HepG2 (cell line): Measurements from ENCODE around the gene SLC17A8. TPM values are rescaled to one million over a fixed set of nuclear protein-coding genes. Genes with fewer than 3 reads are reported as not detected.
A peak's percentile ranks its signal among the peaks of the same experiment; 100 is the strongest.

ENCODE experiments used
- AKAP8 ChIP-seq: sonication (generic); formaldehyde crosslinking; IDR thresholded peaks from 2 replicates; pipeline ENCODE4 v1.5.1; 2020; ENCODE audit warnings: mild to moderate bottlenecking, missing genetic modification reagents
- CREB1 ChIP-seq, 2 experiments: fragments of 450-650 bp in 1 of 2; IDR thresholded peaks; 2 replicates each; pipeline ENCODE4 v1.6.1; 2016 to 2017; ENCODE audit warnings: control low read depth in 1 of 2, mild to moderate bottlenecking in 1 of 2, missing compliant biosample characterization in 1 of 2, missing genetic modification characterization in 1 of 2
- EED ChIP-seq: sonication (generic); formaldehyde crosslinking; IDR thresholded peaks from 2 replicates; pipeline ENCODE4 v1.5.0; 2020; ENCODE audit warnings: mild to moderate bottlenecking, missing genetic modification reagents
- FOXC1 ChIP-seq: sonication (generic); formaldehyde crosslinking; IDR thresholded peaks from 2 replicates; pipeline ENCODE4 v1.8.0; 2022; ENCODE audit warnings: mild to moderate bottlenecking, missing genetic modification reagents, borderline replicate concordance
- ZBTB46 ChIP-seq: sonication (generic); formaldehyde crosslinking; IDR thresholded peaks from 2 replicates; pipeline ENCODE4 v1.4.0; 2020; ENCODE audit warnings: mild to moderate bottlenecking, missing genetic modification reagents, borderline replicate concordance
- ZNF329 ChIP-seq: sonication (generic); formaldehyde crosslinking; IDR thresholded peaks from 2 replicates; pipeline ENCODE4 v1.9.0; 2021; ENCODE audit warnings: low read depth, mild to moderate bottlenecking, missing genetic modification reagents
- ZNF512B ChIP-seq: sonication (generic); formaldehyde crosslinking; IDR thresholded peaks from 2 replicates; pipeline ENCODE4 v1.5.1; 2020; ENCODE audit warnings: missing genetic modification reagents, mild to moderate bottlenecking, borderline replicate concordance
- polyA plus RNA-seq, 8 experiments: library from polyadenylated mRNA; depleted of rRNA in 3 of 8; stranded (reverse) in 7 of 8; unstranded in 1 of 8; fragments of >200 nt; fragmentation: Illumina TruSeq in 4 of 8; extraction: Trizol in 4 of 8; gene quantifications; 2 replicates each; pipeline versions ENCODE4 v1.2.1 to v1.2.3, GENCODE V29; 2011 to 2016; ENCODE audit warnings: low read depth in 4 of 8, missing spikeins in 1 of 8, mixed read lengths in 1 of 8; ENCODE audit not compliant: insufficient read depth in 1 of 8
- total RNA-seq, 5 experiments: library from RNA; depleted of rRNA; stranded (reverse); fragments of >200 nt; fragmentation: Illumina TruSeq; extraction: Trizol; gene quantifications; 2 replicates each; pipeline ENCODE4 v1.2.3, GENCODE V29; 2016; ENCODE audit warnings: low read depth in 1 of 5
- TF ChIP-seq, protein P1 (sequence below): sonication (generic); formaldehyde crosslinking; IDR thresholded peaks from 2 replicates; pipeline ENCODE4 v1.9.0; 2021; ENCODE audit warnings: missing genetic modification reagents, borderline replicate concordance
- TF ChIP-seq, protein P2 (sequence below): sonication (generic); formaldehyde crosslinking; IDR thresholded peaks from 2 replicates; pipeline ENCODE4 v1.4.0; 2020; ENCODE audit warnings: mild to moderate bottlenecking, missing genetic modification reagents
- TF ChIP-seq, protein P3 (sequence below): sonication (generic); formaldehyde crosslinking; IDR thresholded peaks from 2 replicates; pipeline ENCODE4 v1.9.0; 2022; ENCODE audit warnings: low read depth, missing genetic modification reagents

The SLC17A8 gene
- total and polyA plus RNA-seq, 2 of the 13 experiments (the other 11 are each of a cell fraction or from before 2014, with no cell fraction given), result 0.07 to 0.15 TPM

GRCh38 chr12:100437038-100437841 lies 80.4 kb downstream of the SLC17A8 start (continued):
- TF ChIP-seq, protein P1, sequence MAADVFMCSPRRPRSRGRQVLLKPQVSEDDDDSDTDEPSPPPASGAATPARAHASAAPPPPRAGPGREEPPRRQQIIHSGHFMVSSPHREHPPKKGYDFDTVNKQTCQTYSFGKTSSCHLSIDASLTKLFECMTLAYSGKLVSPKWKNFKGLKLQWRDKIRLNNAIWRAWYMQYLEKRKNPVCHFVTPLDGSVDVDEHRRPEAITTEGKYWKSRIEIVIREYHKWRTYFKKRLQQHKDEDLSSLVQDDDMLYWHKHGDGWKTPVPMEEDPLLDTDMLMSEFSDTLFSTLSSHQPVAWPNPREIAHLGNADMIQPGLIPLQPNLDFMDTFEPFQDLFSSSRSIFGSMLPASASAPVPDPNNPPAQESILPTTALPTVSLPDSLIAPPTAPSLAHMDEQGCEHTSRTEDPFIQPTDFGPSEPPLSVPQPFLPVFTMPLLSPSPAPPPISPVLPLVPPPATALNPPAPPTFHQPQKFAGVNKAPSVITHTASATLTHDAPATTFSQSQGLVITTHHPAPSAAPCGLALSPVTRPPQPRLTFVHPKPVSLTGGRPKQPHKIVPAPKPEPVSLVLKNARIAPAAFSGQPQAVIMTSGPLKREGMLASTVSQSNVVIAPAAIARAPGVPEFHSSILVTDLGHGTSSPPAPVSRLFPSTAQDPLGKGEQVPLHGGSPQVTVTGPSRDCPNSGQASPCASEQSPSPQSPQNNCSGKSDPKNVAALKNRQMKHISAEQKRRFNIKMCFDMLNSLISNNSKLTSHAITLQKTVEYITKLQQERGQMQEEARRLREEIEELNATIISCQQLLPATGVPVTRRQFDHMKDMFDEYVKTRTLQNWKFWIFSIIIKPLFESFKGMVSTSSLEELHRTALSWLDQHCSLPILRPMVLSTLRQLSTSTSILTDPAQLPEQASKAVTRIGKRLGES (CRISPR knock-in tag), result no peak
- TF ChIP-seq ZBTB46 (no peak), EED (CRISPR knock-in tag) (no peak), CREB1 (IDR thresholded peaks at IDR 0.05) (no peak), CREB1 (CRISPR knock-in tag; IDR thresholded peaks at IDR 0.05) (peak; percentile 83), ZNF512B (CRISPR knock-in tag) (no peak), FOXC1 (no peak), AKAP8 (CRISPR knock-in tag) (no peak), ZNF329 (CRISPR knock-in tag) (0 out of 2 replicates have a peak, but pooled peaks have one; percentile 25)
- TF ChIP-seq, protein P2, sequence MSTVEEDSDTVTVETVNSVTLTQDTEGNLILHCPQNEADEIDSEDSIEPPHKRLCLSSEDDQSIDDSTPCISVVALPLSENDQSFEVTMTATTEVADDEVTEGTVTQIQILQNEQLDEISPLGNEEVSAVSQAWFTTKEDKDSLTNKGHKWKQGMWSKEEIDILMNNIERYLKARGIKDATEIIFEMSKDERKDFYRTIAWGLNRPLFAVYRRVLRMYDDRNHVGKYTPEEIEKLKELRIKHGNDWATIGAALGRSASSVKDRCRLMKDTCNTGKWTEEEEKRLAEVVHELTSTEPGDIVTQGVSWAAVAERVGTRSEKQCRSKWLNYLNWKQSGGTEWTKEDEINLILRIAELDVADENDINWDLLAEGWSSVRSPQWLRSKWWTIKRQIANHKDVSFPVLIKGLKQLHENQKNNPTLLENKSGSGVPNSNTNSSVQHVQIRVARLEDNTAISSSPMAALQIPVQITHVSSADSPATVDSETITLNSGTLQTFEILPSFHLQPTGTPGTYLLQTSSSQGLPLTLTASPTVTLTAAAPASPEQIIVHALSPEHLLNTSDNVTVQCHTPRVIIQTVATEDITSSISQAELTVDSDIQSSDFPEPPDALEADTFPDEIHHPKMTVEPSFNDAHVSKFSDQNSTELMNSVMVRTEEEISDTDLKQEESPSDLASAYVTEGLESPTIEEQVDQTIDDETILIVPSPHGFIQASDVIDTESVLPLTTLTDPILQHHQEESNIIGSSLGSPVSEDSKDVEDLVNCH (CRISPR knock-in tag), result no peak
- TF ChIP-seq, protein P3, sequence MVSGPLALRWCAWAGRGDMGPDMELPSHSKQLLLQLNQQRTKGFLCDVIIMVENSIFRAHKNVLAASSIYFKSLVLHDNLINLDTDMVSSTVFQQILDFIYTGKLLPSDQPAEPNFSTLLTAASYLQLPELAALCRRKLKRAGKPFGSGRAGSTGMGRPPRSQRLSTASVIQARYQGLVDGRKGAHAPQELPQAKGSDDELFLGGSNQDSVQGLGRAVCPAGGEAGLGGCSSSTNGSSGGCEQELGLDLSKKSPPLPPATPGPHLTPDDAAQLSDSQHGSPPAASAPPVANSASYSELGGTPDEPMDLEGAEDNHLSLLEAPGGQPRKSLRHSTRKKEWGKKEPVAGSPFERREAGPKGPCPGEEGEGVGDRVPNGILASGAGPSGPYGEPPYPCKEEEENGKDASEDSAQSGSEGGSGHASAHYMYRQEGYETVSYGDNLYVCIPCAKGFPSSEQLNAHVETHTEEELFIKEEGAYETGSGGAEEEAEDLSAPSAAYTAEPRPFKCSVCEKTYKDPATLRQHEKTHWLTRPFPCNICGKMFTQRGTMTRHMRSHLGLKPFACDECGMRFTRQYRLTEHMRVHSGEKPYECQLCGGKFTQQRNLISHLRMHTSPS, result no peak
